ENCODE measurements around the gene CFAP91. TPM values are rescaled to one million over a fixed set of nuclear protein-coding genes. Genes with fewer than 3 reads are reported as not detected.

Gene CFAP91
- total and polyA plus RNA-seq, 2 donors (not counting 3 experiments of a cell fraction or from before 2014, with no cell fraction given): 0.40 to 0.54 TPM

DNA sequence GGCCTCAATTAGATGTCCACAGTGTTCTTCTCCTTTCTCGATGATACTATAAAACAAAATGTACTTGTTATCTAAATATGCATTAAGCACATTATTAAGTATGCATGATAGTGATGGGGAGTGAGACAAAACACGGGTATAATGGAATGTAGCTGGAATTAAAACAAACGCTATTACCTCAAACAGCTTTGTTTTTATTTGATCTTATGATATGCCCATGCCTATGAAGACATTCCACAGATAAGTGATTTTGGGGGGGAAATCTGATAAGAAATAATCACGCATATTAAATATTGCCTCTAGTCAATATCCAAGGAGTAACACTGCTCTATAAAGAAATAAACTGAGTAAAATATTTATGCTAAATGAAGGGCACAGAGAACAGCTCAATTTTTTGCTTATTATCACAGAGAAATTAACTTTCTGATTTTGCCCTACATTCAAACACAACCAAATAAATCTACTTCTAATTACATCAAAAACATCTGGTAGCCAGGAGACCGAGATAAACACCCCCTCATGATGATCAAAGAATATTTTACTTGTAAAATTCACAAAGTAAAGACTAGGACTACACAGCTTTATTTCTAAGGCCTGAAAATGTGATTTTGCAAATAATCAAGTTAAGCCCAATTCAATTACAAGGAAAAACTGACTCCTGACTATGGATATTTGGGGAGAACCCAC, 27.5 kb upstream of the CFAP91 start:
- Histone ChIP-seq H3K9me3 (replicated peaks; ENCODE audit: control insufficient read depth, insufficient read depth, low read length) (no peaks in the 10 kb centered on the region), H3K27me3 (ENCODE audit: control insufficient read depth in 2 of 2, insufficient read depth in 2 of 2, low read length in 2 of 2) (no peaks in the 10 kb centered on the region), H3K4me1 (ENCODE audit: control insufficient read depth, extremely low read depth, insufficient read depth, low read length) (peaks cover 15% of the 10 kb centered on the region), H3K27ac (ENCODE audit: insufficient read depth, low read depth, low read length) (no peak overlapping the region), H3K4me3 (replicated peaks in 1 of 3; ENCODE audit: insufficient read depth in 1 of 3, low read depth in 1 of 3, low read length in 3 of 3) (no peak overlapping the region), H3K4me2 (ENCODE audit: insufficient read depth, low read length) (peak overlapping the region; percentile 78), H3K36me3 (ENCODE audit: control insufficient read depth in 2 of 2, extremely low read depth in 1 of 2, insufficient read depth in 2 of 2, low read length in 2 of 2) (peaks cover 0 to 4% of the 10 kb centered on the region in 2 experiments), H3K79me2 (ENCODE audit: control insufficient read depth, insufficient read depth, low read length) (peaks cover 4% of the 10 kb centered on the region), H3K9ac (replicated peaks; ENCODE audit: extremely low read depth, insufficient read depth, low read length) (no peak overlapping the region), H2AFZ (ENCODE audit: low read depth, low read length) (no peak overlapping the region), H4K20me1 (replicated peaks; ENCODE audit: control insufficient read depth, extremely low read depth, insufficient read depth, low read length) (no peaks in the 10 kb centered on the region), H3K9me1 (replicated peaks; ENCODE audit: control insufficient read depth, extremely low read depth, insufficient read depth, low read length) (no peaks in the 10 kb centered on the region)
- FAIRE-seq (no peak), DNase-seq (ENCODE audit: low read depth, low spot score) (no peak)
- ChIA-PET CTCF (interaction anchor here (0.6 to 2.2 kb wide), 6 partner anchors 15 to 434 kb away, joined by 3 to 7 read pairs (median 5); partner anchors contain the start of genes B4GALT4 and TMEM39A), POLR2A (no interaction called here)
- TF ChIP-seq POLR2A (IDR thresholded peaks at IDR 0.05; ENCODE audit: low read depth, low read length): no peak
- no peak for TF ChIP-seq GATA2 (IDR thresholded peaks at IDR 0.05; ENCODE audit: insufficient read depth, insufficient read length, low read depth, low read length)
- TF ChIP-seq POLR2AphosphoS5 (IDR thresholded peaks at IDR 0.05; ENCODE audit: insufficient read depth, low read depth, low read length): no peak
- TF ChIP-seq MYC (IDR thresholded peaks at IDR 0.05; ENCODE audit: low read depth, low read length): no peak
- no peak for TF ChIP-seq JUN (IDR thresholded peaks at IDR 0.05; ENCODE audit: borderline replicate concordance, insufficient read depth, insufficient read length, low read depth)
- TF ChIP-seq, protein P1, sequence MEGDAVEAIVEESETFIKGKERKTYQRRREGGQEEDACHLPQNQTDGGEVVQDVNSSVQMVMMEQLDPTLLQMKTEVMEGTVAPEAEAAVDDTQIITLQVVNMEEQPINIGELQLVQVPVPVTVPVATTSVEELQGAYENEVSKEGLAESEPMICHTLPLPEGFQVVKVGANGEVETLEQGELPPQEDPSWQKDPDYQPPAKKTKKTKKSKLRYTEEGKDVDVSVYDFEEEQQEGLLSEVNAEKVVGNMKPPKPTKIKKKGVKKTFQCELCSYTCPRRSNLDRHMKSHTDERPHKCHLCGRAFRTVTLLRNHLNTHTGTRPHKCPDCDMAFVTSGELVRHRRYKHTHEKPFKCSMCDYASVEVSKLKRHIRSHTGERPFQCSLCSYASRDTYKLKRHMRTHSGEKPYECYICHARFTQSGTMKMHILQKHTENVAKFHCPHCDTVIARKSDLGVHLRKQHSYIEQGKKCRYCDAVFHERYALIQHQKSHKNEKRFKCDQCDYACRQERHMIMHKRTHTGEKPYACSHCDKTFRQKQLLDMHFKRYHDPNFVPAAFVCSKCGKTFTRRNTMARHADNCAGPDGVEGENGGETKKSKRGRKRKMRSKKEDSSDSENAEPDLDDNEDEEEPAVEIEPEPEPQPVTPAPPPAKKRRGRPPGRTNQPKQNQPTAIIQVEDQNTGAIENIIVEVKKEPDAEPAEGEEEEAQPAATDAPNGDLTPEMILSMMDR (IDR thresholded peaks at IDR 0.05; ENCODE audit: extremely low read depth in 1 of 2, insufficient read depth in 1 of 2, low read depth in 1 of 2, low read length in 2 of 2): no peak
- no peak for TF ChIP-seq FOS (IDR thresholded peaks at IDR 0.05; ENCODE audit: borderline replicate concordance, insufficient read depth, low read length)
- TF ChIP-seq EZH2 (IDR thresholded peaks at IDR 0.05; ENCODE audit: borderline replicate concordance, low read depth, low read length, severe bottlenecking): no peak
- TF ChIP-seq, protein P2, sequence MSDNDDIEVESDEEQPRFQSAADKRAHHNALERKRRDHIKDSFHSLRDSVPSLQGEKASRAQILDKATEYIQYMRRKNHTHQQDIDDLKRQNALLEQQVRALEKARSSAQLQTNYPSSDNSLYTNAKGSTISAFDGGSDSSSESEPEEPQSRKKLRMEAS (IDR thresholded peaks at IDR 0.05; ENCODE audit: insufficient read depth, insufficient read length): no peak
- no TSS peak for BruUV-seq (replicated peaks)
- intact Hi-C loops (cut with micrococcal nuclease): no loop called here
- dilution Hi-C loops (cut with MboI; ENCODE audit: extremely low pct_ligation_motif_present, low sequenced_read_pairs): no loop called here

Measured in endothelial cell of umbilical vein (primary cell).